Right hindlimb (tissue), 1 donor: ENCODE measurements around the gene HERC6.
"Not testable (repeated sequence)": the region's sequence is repeated elsewhere in the genome, so short reads cannot be mapped to it uniquely, and the experiment has no call there.

Experiments
- DNase-seq: peaks from one replicate; pipeline ENCODE4 v3.0.0-alpha.2; 2018

The HERC6 gene

DNA sequence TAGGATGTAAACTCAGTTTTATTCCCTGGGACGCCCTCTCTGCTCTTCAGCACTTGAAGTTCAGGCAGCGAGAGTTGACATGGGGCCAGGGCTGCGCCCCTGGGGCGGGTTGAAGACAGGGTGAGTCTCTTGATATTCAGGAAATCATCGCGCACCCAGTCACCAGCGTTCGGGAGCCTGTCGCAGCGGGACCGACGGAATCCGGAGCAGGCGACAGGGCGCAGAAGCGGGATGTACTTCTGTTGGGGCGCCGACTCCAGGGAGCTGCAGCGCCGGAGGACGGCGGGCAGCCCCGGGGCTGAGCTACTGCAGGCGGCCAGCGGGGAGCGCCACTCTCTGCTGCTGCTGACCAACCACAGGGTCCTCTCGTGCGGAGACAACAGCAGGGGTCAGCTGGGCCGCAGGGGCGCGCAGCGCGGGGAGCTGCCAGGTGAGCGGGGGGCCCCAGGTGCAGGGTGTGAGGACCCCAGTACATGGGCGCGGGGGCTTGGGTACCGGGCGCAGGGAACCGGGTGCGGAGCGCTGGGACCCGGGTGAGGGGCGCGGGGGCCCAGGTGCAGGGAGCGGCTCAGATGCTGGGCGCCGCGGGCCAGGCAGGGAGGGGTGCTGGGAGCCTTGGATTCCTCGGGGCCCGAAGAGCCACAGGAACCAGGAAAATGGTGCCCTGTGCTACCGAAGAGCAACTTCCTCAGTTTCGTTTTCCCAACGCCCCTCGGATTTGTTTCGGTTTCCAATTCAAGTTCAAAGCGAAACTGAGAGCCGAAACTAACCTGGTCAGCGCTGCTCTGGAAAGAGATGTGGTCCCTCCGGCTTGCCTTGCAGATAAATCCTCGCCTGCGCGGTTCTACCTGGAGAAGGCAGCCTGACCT is at the start of gene HERC6:
Gene HERC6 (plus strand): TSS at position 162 of the 869 bp plus-strand sequence. CDS start 70 bp downstream, at position 232.
- DNase-seq: peak; percentile 75

DNA sequence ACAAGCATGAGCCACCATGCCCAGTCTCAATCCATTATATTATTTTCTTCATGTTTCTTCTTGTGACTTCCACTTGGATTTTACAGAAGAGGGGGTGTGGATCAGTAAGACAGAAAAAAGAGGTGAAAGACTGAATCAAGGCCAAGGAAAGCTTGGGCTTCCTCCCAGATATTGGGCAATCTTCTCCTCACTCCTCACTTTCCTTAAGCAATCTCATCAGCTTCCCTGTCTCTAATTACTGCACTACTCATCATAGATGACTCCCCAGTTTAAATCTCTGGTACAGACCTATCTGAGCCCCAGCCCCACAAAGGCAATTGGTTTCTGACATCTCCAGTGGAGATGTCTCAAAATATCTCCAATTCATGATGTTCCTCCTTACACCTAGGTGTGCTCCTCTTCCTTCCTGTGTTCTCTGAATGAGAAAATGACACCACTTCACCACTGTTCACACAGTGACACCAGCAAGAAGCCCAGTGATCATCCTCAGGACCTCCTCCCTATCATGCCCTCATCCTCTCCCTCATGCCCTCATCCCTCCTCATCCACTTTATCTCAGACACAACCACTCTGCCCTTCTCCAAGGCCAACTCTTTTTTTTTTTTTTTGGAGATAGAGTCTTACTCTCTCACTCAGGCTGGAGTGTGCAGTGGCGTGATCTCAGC is 44.8 kb upstream of the HERC6 start:
- no peak for DNase-seq

GRCh38 chr4:88335092-88335665 is 43.5 kb upstream of the HERC6 start:
- no peak for DNase-seq

DNA sequence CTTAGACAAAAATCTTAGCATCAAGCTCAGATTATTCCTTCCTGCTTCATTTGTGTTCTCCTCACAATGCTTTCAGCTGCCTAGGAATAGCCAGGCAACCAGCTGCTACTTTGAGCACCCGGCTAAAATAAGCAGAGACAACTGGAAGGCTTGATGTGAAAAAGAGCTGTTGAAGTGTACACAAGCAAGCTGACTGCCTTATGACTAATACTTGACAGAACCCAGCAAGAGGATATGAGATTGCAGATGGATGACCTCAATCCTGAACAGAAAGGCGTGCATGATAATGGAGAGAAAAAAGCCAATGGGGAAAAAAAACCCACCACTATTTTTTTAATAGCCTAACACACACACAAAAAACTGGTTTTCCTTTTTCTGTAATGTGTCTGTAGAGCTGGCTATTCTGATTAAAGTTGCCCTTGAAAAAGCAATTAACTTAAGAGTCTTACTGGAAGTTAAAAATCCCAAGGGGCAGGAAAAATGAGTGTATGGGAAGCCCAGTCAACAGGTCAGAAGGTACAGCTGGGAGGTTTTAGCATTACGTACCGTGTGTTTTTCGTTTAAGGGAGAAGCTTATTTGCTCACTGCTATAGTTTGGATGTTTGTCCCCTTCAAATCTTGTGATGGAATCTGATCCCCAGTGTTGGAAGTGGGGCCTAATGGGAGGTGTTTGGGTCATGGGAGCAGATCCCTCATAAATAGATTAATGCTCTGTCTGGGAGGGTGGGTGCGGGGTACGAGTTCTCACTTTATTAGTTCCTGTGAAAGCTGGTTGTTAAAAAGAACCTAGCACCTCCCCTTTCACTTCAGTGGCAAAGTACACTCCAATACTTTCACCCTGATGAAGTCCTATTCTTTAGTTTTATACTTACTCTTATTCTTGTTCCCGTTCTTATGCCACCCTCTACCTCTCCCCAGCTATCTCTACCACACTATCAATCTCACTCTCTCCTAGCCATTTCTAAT is 37.1 kb upstream of the HERC6 start:
- peak; percentile 57 for DNase-seq

GRCh38 chr4:88346902-88347301 is 31.8 kb upstream of the HERC6 start:
- DNase-seq: not testable (repeated sequence)

- DNase-seq: not testable (repeated sequence)
Measured at GRCh38 chr4:88348761-88349160, 29.9 kb upstream of the HERC6 start.

- DNase-seq: no peak
Measured at GRCh38 chr4:88350786-88351185, 27.9 kb upstream of the HERC6 start.

GRCh38 chr4:88352062-88352740 is 26.5 kb upstream of the HERC6 start:
- no peak for DNase-seq

DNA sequence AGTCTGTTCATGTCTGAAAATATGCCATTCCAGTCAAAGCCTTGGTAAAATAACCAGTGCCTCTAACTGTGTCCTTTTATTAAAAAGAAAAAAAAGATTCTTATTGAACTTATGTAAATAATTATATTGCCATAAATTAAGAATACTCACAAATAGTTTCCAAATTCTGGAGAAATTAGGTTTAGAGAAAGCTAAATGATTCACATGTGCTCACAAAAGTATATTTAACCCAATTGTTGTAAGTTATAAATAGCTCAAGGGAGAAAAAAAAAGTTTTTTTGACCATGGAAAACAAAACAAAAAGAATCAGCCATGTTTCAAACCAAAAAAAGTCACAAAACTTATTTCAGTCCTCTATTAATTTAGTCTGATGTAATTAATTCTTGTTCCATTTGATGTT is 25.3 kb upstream of the HERC6 start:
- no peak for DNase-seq

GRCh38 chr4:88356771-88357170 is 21.9 kb upstream of the HERC6 start:
- no peak for DNase-seq

GRCh38 chr4:88357262-88357661 is 21.4 kb upstream of the HERC6 start:
- DNase-seq: no peak

DNA sequence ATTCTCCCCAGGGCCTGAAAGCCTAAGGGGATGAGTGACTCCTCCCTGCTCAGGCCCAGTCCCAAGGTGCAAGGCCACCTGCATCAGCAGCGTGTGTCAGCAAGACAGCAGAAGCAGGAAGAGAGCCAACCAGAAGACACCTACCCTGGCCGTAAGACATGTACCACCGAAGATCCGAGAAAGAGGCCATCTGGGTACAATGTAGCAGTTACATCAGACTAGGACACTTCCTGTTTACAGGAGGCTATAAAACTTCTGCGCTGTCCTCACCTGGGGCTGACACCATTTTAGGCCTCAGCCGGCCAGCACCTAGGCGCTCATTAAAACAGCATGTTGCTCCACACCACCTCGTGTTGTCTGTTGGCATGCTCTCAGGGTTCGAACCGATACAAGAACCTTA is 19.1 kb upstream of the HERC6 start:
- DNase-seq: no peak

- DNase-seq: no peak
Measured at GRCh38 chr4:88360256-88360655, 18.4 kb upstream of the HERC6 start.

DNA sequence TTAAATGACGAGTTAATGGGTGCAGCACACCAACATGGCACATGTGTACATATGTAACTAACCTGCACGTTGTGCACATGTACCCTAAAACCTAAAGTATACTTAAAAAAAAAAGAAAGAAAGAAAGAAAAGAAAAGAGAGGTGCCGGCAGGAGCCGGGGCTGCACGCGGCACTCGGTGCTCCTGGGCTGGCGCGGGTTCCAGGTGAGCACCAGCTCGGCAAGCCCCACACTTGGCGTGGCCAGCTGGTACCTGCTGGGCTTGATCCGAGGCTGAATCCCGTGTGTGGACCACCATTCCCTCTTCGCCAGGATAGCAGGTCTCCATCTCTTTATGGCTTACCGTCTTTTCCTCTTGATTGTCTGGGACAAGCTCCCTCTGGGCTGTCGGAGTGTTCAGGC is 17.9 kb upstream of the HERC6 start:
- no peak for DNase-seq

DNA sequence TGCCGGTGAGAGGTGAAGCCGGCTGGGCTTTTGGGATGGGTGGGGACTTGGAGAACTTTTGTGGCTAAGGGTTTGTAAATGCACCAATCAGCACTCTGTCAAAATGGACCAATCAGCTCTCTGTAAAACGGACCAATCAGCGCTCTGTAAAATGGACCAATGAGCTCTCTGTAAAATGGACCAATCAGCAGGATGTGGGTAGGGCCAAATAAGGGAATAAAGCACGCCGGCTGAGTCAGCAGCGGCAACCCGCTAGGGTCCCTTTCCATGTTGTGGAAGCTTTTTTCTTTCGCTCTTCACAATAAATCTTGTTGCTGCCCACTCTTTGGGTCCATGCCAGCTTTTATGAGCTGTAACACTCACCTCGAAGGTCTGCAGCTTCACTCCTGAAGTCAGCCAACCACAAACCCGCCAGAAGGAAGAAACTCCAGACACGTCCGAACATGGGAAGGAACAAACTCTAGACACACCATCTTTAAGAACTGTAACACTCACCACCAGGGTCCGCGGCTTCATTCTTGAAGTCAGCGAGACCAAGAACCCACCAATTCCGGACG is 17.4 kb upstream of the HERC6 start:
- DNase-seq: not testable (repeated sequence)

- DNase-seq: no peak
Measured at GRCh38 chr4:88366460-88366859, 12.2 kb upstream of the HERC6 start.

GRCh38 chr4:88367826-88368225 is 10.8 kb upstream of the HERC6 start:
- DNase-seq: no peak

GRCh38 chr4:88369180-88369812 is 9.4 kb upstream of the HERC6 start:
- DNase-seq: not testable (repeated sequence)

GRCh38 chr4:88381123-88381522 is 2.5 kb downstream of the HERC6 start:
- DNase-seq: no peak

DNA sequence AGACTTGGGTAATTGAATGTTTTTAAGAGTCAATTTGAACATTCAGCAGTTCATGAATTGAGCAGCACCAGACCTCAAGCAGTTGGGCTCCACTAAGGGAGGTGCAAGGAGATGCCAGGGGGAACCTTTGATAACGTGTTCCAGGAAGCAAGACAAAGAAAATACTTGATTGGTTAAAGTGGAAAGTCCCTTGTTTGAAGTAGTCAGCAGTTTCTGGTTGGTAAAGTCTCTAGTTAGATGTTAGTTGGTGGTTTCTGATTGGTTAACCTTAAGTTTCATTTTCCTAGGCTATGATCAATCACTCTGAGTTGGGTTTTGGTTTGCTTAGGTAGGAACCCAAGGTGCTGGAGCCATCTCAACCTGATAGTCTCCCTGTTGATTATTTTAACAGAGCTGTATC is 4.0 kb downstream of the HERC6 start:
- no peak for DNase-seq

GRCh38 chr4:88390128-88390527 is 11.5 kb downstream of the HERC6 start:
- DNase-seq: no peak
